HepG2 (cell line): ENCODE data around the gene MCF2L. TPM values are rescaled to one million over a fixed set of nuclear protein-coding genes. Genes with fewer than 3 reads are reported as not detected.

Experiments used
- ATAC-seq: fragments of 200-7000 bp; cut with Tn5 transposase; 3 replicates; pipeline ENCODE4 v1.9.1; 2020; ENCODE audit warnings: mild to moderate bottlenecking, moderate library complexity
- BruUV-seq: library from RNA; stranded (reverse); fragments of 400-500 nt; replicated peaks from 2 replicates; lab custom pipeline; 2021; lab: Mats Ljungman, UMichigan
- CTCF ChIA-PET: fragments of 300-600 bp; formaldehyde crosslinking; extraction: SDS; loops from one replicate; lab custom pipeline; 2021; ENCODE audit warnings: low total read pairs, inconsistent platforms, low intra/inter-chr PET ratio; lab: Yijun Ruan, JAX
- POLR2A ChIA-PET: fragments of 350-600 bp; sonication (Branson Sonifier 250); formaldehyde crosslinking; loops from one replicate; lab custom pipeline; 2020; ENCODE audit warnings: antibody characterized with exemption, inconsistent platforms; lab: Yijun Ruan, JAX
- DNase-seq: peaks from one replicate; pipeline ENCODE4 v3.0.0-alpha.2; 2015; ENCODE audit warnings: low spot score
- FAIRE-seq: peaks from 3 replicates; lab custom pipeline; 2011; peaks lifted over from hg19 to GRCh38; lab: Jason Lieb, UNC
- H2AFZ ChIP-seq: one replicate; pipeline ENCODE4 v1.6.1; 2011; ENCODE audit warnings: low read length, inconsistent platforms
- H3K27ac ChIP-seq: fragments of 300-600 bp; 3 replicates; pipeline ENCODE4 v1.8.0; 2011; ENCODE audit warnings: mixed run types, mild to moderate bottlenecking, mixed read lengths, low read length, inconsistent platforms; ENCODE audit not compliant: insufficient read depth; ENCODE audit errors: extremely low read length
- H3K27me3 ChIP-seq, 2 experiments: fragments of 200-600 bp in 1 of 2; 2 replicates in 1 of 2; 3 replicates in 1 of 2; pipeline versions ENCODE4 v1.6.0 to v1.8.0; 2011; ENCODE audit warnings: low read length in 2 of 2, mild to moderate bottlenecking in 2 of 2, moderate library complexity in 2 of 2, inconsistent platforms in 1 of 2; ENCODE audit not compliant: insufficient read depth in 2 of 2, control insufficient read depth in 1 of 2
- H3K36me3 ChIP-seq, 2 experiments: fragments of 200-600 bp in 1 of 2; replicated peaks in 1 of 2; 2 replicates in 1 of 2; 3 replicates in 1 of 2; pipeline versions ENCODE4 v1.5.1 to v1.8.0; 2011; ENCODE audit warnings: low read length in 2 of 2, inconsistent platforms in 1 of 2; ENCODE audit not compliant: insufficient read depth in 2 of 2, control insufficient read depth in 1 of 2
- H3K4me1 ChIP-seq: 2 replicates; pipeline ENCODE4 v1.5.1; 2012; ENCODE audit warnings: low read length, inconsistent platforms; ENCODE audit not compliant: insufficient read depth
- H3K4me2 ChIP-seq: 2 replicates; pipeline ENCODE4 v1.6.0; 2011; ENCODE audit warnings: low read depth, low read length, inconsistent platforms
- H3K4me3 ChIP-seq, 3 experiments: fragments of 200-600 bp in 1 of 3; sonication (generic), shearing (Covaris generic) in 1 of 3; replicated peaks in 1 of 3; 2 replicates each; pipeline ENCODE4 v1.5.1; 2011 to 2016; ENCODE audit warnings: low read length in 3 of 3, inconsistent platforms in 2 of 3, low read depth in 2 of 3, mild to moderate bottlenecking in 2 of 3, control low read depth in 1 of 3, mixed read lengths in 1 of 3; ENCODE audit not compliant: insufficient read depth in 1 of 3
- H3K79me2 ChIP-seq: one replicate; pipeline ENCODE4 v1.6.1; 2011; ENCODE audit warnings: low read length, inconsistent platforms; ENCODE audit not compliant: insufficient read depth
- H3K9ac ChIP-seq: 2 replicates; pipeline ENCODE4 v1.6.0; 2011; ENCODE audit warnings: mild to moderate bottlenecking, low read depth, low read length, inconsistent platforms; ENCODE audit not compliant: insufficient read depth
- H3K9me3 ChIP-seq: 2 replicates; pipeline ENCODE4 v1.5.1; 2012; ENCODE audit warnings: mild to moderate bottlenecking, low read length
- H4K20me1 ChIP-seq: 2 replicates; pipeline ENCODE4 v1.6.0; 2011; ENCODE audit warnings: inconsistent platforms, mild to moderate bottlenecking, low read length, moderate library complexity; ENCODE audit not compliant: insufficient read depth
- AGO1 ChIP-seq: fragments of 200-400 bp; formaldehyde crosslinking; IDR thresholded peaks from 2 replicates; pipeline ENCODE4 v1.6.1; 2017; ENCODE audit warnings: mild to moderate bottlenecking, low read depth, low read length, moderate library complexity; ENCODE audit not compliant: poor library complexity, severe bottlenecking
- HIVEP1 ChIP-seq: sonication (generic); formaldehyde crosslinking; IDR thresholded peaks from 2 replicates; pipeline ENCODE4 v1.4.0; 2020; ENCODE audit warnings: mild to moderate bottlenecking, missing genetic modification reagents
- KAT7 ChIP-seq: IDR thresholded peaks from 2 replicates; pipeline ENCODE4 v1.6.1; 2018; ENCODE audit warnings: borderline replicate concordance, missing compliant biosample characterization
- LBX2 ChIP-seq: sonication (generic); formaldehyde crosslinking; IDR thresholded peaks from 2 replicates; pipeline ENCODE4 v1.5.0; 2020; ENCODE audit warnings: missing genetic modification reagents, mild to moderate bottlenecking, borderline replicate concordance
- MED8 ChIP-seq: sonication (generic); formaldehyde crosslinking; IDR thresholded peaks from 2 replicates; pipeline ENCODE4 v1.8.1; 2023; ENCODE audit warnings: mild to moderate bottlenecking, missing genetic modification reagents; ENCODE audit not compliant: insufficient replicate concordance
- POLR2A ChIP-seq, 2 experiments: IDR thresholded peaks; 2 replicates each; pipeline ENCODE4 v1.6.1; 2011; ENCODE audit warnings: low read depth in 2 of 2, low read length in 2 of 2, mild to moderate bottlenecking in 1 of 2, moderate library complexity in 1 of 2; ENCODE audit not compliant: insufficient read depth in 1 of 2
- SALL1 ChIP-seq: sonication (generic); formaldehyde crosslinking; IDR thresholded peaks from 2 replicates; pipeline ENCODE4 v1.8.0; 2022; ENCODE audit warnings: mild to moderate bottlenecking, missing genetic modification reagents
- SCMH1 ChIP-seq: sonication (generic); formaldehyde crosslinking; IDR thresholded peaks from 2 replicates; pipeline ENCODE4 v1.9.0; 2021; ENCODE audit warnings: missing genetic modification reagents, mild to moderate bottlenecking, borderline replicate concordance
- SMAD9 ChIP-seq: sonication (generic); formaldehyde crosslinking; IDR thresholded peaks from 2 replicates; pipeline ENCODE4 v1.5.1; 2020; ENCODE audit warnings: mild to moderate bottlenecking, missing genetic modification reagents
- SNAPC5 ChIP-seq: sonication (generic); formaldehyde crosslinking; IDR thresholded peaks from 2 replicates; pipeline ENCODE4 v1.8.1; 2023; ENCODE audit warnings: mild to moderate bottlenecking, missing genetic modification reagents, borderline replicate concordance
- ZNF24 ChIP-seq: fragments of 450-650 bp; IDR thresholded peaks from 2 replicates; pipeline ENCODE4 v1.6.1; 2017; ENCODE audit warnings: antibody characterized with exemption, mild to moderate bottlenecking
- ZNF280B ChIP-seq: sonication (generic); formaldehyde crosslinking; IDR thresholded peaks from 2 replicates; pipeline ENCODE4 v1.5.0; 2020; ENCODE audit warnings: missing genetic modification reagents, mild to moderate bottlenecking, borderline replicate concordance
- ZNF577 ChIP-seq: sonication (generic); formaldehyde crosslinking; IDR thresholded peaks from 2 replicates; pipeline ENCODE4 v1.4.0; 2020; ENCODE audit warnings: mild to moderate bottlenecking, low read depth, missing genetic modification reagents, borderline replicate concordance
- WGBS: methylation state at CpG from one replicate; pipeline ENCODE4 v1.1.6; 2017; ENCODE audit warnings: low lambda C conversion rate; 5-methylcytosine and 5-hydroxymethylcytosine counted together
- in situ Hi-C: cut with HindIII; loops from 2 replicates; pipeline ENCODE4 v1.10.0; 2017; ENCODE audit warnings: low pct_unique_long_range_greater_than_20kb; ENCODE audit not compliant: extremely low pct_ligation_motif_present
- intact Hi-C: fragments of 100-400 bp; cut with micrococcal nuclease; formaldehyde crosslinking; loops from one replicate; pipeline ENCODE4 v1.10.0; 2022; ENCODE audit not compliant: unreplicated experiment
- polyA plus RNA-seq, 8 experiments: library from polyadenylated mRNA; depleted of rRNA in 3 of 8; stranded (reverse) in 7 of 8; unstranded in 1 of 8; fragments of >200 nt; fragmentation: Illumina TruSeq in 4 of 8; extraction: Trizol in 4 of 8; gene quantifications; 2 replicates each; pipeline versions ENCODE4 v1.2.1 to v1.2.3, GENCODE V29; 2011 to 2016; ENCODE audit warnings: low read depth in 4 of 8, missing spikeins in 1 of 8, mixed read lengths in 1 of 8; ENCODE audit not compliant: insufficient read depth in 1 of 8
- total RNA-seq, 5 experiments: library from RNA; depleted of rRNA; stranded (reverse); fragments of >200 nt; fragmentation: Illumina TruSeq; extraction: Trizol; gene quantifications; 2 replicates each; pipeline ENCODE4 v1.2.3, GENCODE V29; 2016; ENCODE audit warnings: low read depth in 1 of 5

The MCF2L gene
- total and polyA plus RNA-seq, 2 of the 13 experiments (the other 11 are each of a cell fraction or from before 2014, with no cell fraction given), result 19.4 to 28.4 TPM

- TF ChIP-seq KAT7 (no peak), ZNF280B (CRISPR knock-in tag) (0 out of 2 replicates have a peak, but pooled peaks have one; percentile 20)
These were observed 174.6 kb downstream of the MCF2L start (continued) for GRCh38 chr13:113143466-113144254.

GRCh38 chr13:113144255-113144629, 175.2 kb downstream of the MCF2L start:
- Histone ChIP-seq H3K79me2 (peaks cover 2% of the 10 kb centered on the region), H3K27ac (no peak overlapping the region), H3K9ac (no peak overlapping the region), H2AFZ (no peak overlapping the region), H3K4me2 (no peak overlapping the region), H3K36me3 (peaks cover 16 to 53% of the 10 kb centered on the region in 2 experiments; a peak in 4 of 5 replicates), H3K4me1 (peaks cover 31% of the 10 kb centered on the region), H4K20me1 (no peaks in the 10 kb centered on the region), H3K4me3 (no peak overlapping the region), H3K9me3 (no peaks in the 10 kb centered on the region), H3K27me3 (no peaks in the 10 kb centered on the region)
- ChIA-PET POLR2A (no interaction called here), CTCF (no interaction called here)
- no peak for TF ChIP-seq POLR2A (IDR thresholded peaks at IDR 0.05; ENCODE audit: insufficient read depth in 1 of 2, low read depth in 2 of 2, low read length in 2 of 2)
- no peak for TF ChIP-seq ZNF24
- no peak for TF ChIP-seq SALL1 (CRISPR knock-in tag)
- no peak for TF ChIP-seq SMAD9 (CRISPR knock-in tag)
- no peak for TF ChIP-seq HIVEP1
- TF ChIP-seq MED8 (CRISPR knock-in tag), result no peak
- TF ChIP-seq SCMH1, result no peak
- TF ChIP-seq AGO1, result no peak
- TF ChIP-seq ZNF577 (CRISPR knock-in tag), result no peak
- TF ChIP-seq SNAPC5 (CRISPR knock-in tag), result no peak
- no peak for TF ChIP-seq LBX2 (CRISPR knock-in tag)
- WGBS, result 97% methylated on average over 9 of the region's 12 CpGs
- no TSS peak for BruUV-seq
- DNase-seq (no peak), FAIRE-seq (no peak), ATAC-seq (no peak)
- intact Hi-C loops (no loop called here), in situ Hi-C loops (no loop called here)
